K562 (cell line): ENCODE measurements around the gene NEMP2. TPM values are rescaled to one million over a fixed set of nuclear protein-coding genes. Genes with fewer than 3 reads are reported as not detected.
A peak's percentile ranks its signal among the peaks of the same experiment; 100 is the strongest.

Experiments
- BCOR ChIP-seq: fragments of 450-650 bp; IDR thresholded peaks from 2 replicates; pipeline ENCODE4 v1.6.1; 2016
- MEF2D ChIP-seq: conservative IDR thresholded peaks from 2 replicates; pipeline ENCODE4 v1.6.1; 2016; ENCODE audit warnings: low read depth, missing genetic modification characterization, missing compliant biosample characterization
- POLR2A ChIP-seq: fragments of 450-650 bp; conservative IDR thresholded peaks from 2 replicates; pipeline ENCODE4 v1.6.1; 2016
- RBM25 ChIP-seq: fragments of 200-400 bp; formaldehyde crosslinking; IDR thresholded peaks from 2 replicates; pipeline ENCODE4 v1.6.1; 2018; ENCODE audit warnings: low read length, low read depth, moderate library complexity; ENCODE audit not compliant: severe bottlenecking
- SMAD4 ChIP-seq: fragments of 250-450 bp; sonication (Bioruptor Pico); conservative IDR thresholded peaks from 2 replicates; pipeline ENCODE4 v1.8.0; 2021; ENCODE audit warnings: inconsistent platforms, mild to moderate bottlenecking, moderate library complexity
- SNRNP70 ChIP-seq: fragments of 200-400 bp; formaldehyde crosslinking; optimal IDR thresholded peaks from 2 replicates; pipeline ENCODE3; 2017; ENCODE audit warnings: low read depth, low read length
- SREBF2 ChIP-seq: sonication (generic); formaldehyde crosslinking; IDR thresholded peaks from 2 replicates; pipeline ENCODE4 v1.4.0; 2020; ENCODE audit warnings: mild to moderate bottlenecking, missing genetic modification reagents
- THAP7 ChIP-seq: fragments of 250-450 bp; sonication (Bioruptor Pico); IDR thresholded peaks from 2 replicates; pipeline ENCODE4 v1.5.0; 2021
- ZBTB40 ChIP-seq, 2 experiments: fragments of 450-650 bp in 1 of 2; sonication (generic) in 1 of 2; formaldehyde crosslinking in 1 of 2; IDR thresholded peaks; 2 replicates each; pipeline versions ENCODE4 v1.7.1 to v1.9.0; 2016 to 2022; ENCODE audit warnings: inconsistent platforms in 1 of 2, mild to moderate bottlenecking in 1 of 2, missing genetic modification reagents in 1 of 2
- ZBTB8A ChIP-seq: fragments of 450-650 bp; IDR thresholded peaks from 2 replicates; pipeline ENCODE4 v1.6.1; 2018; ENCODE audit warnings: mild to moderate bottlenecking, moderate library complexity; ENCODE audit not compliant: partially characterized antibody
- ZFP36 ChIP-seq: fragments of 150-350 bp; IDR thresholded peaks from 2 replicates; pipeline ENCODE4 v1.6.1; 2018; ENCODE audit warnings: low read length, low read depth; ENCODE audit not compliant: partially characterized antibody
- ZKSCAN8 ChIP-seq: fragments of 200-800 bp; sonication (Bioruptor generic); IDR thresholded peaks from 2 replicates; pipeline ENCODE4 v1.6.1; 2016; ENCODE audit warnings: missing genetic modification characterization, missing compliant biosample characterization
- ZNF609 ChIP-seq: sonication (generic); formaldehyde crosslinking; IDR thresholded peaks from 2 replicates; pipeline ENCODE4 v1.8.1; 2023; ENCODE audit warnings: missing genetic modification reagents, mild to moderate bottlenecking, borderline replicate concordance
- ZNF699 ChIP-seq: fragments of 250-450 bp; sonication (Bioruptor Pico); IDR thresholded peaks from 2 replicates; pipeline ENCODE4 v1.8.0; 2021; ENCODE audit warnings: mild to moderate bottlenecking, moderate library complexity; ENCODE audit not compliant: insufficient replicate concordance
- ZNF830 ChIP-seq: fragments of 250-450 bp; sonication (Bioruptor Pico); IDR thresholded peaks from 2 replicates; pipeline ENCODE4 v1.5.0; 2021; ENCODE audit warnings: mild to moderate bottlenecking
- ZSCAN29 ChIP-seq: fragments of 450-650 bp; IDR thresholded peaks from 2 replicates; pipeline ENCODE4 v1.6.1; 2017
- polyA plus RNA-seq, 8 experiments: library from polyadenylated mRNA; depleted of rRNA in 4 of 8; stranded (reverse) in 5 of 8; unstranded in 3 of 8; fragments of >200 nt; fragmentation: Nextera tagmentation in 2 of 8; fragmentation: Illumina TruSeq in 1 of 8; extraction: Ambion mirVana in 2 of 8; extraction: Trizol in 1 of 8; gene quantifications; 2 replicates each; pipeline versions ENCODE4 v1.2.1 to v1.2.3, GENCODE V29; 2011 to 2014; ENCODE audit warnings: inconsistent platforms in 1 of 8, missing spikeins in 1 of 8
- total RNA-seq, 7 experiments: library from RNA; depleted of rRNA in 6 of 7; stranded (reverse); fragments of >200 nt in 6 of 7; fragmentation: Illumina TruSeq in 2 of 7; extraction: Trizol in 2 of 7; gene quantifications; 2 replicates each; pipeline versions ENCODE4 v1.2.1 to v1.2.3, GENCODE V29; 2011 to 2021; ENCODE audit warnings: low replicate concordance in 1 of 7

NEMP2 gene
- total and polyA plus RNA-seq, 9 of the 15 experiments (the other 6 are each of a cell fraction or from before 2014, with no cell fraction given), result 0.32 to 3.0 (median 1.7) TPM

GRCh38 chr2:190570871-190571270, 36.3 kb upstream of the NEMP2 start (continued):
- TF ChIP-seq ZNF609 (no peak), ZKSCAN8 (CRISPR knock-in tag) (no peak), SREBF2 (CRISPR knock-in tag) (no peak), ZNF830 (CRISPR knock-in tag) (no peak), MEF2D (tag) (no peak), ZBTB8A (no peak), ZBTB40 (IDR thresholded peaks at IDR 0.05) (no peak), ZBTB40 (CRISPR knock-in tag; IDR thresholded peaks at IDR 0.05) (no peak), THAP7 (CRISPR knock-in tag) (no peak), ZNF699 (no peak), POLR2A (no peak), SNRNP70 (no peak), SMAD4 (CRISPR knock-in tag) (no peak), BCOR (peak; percentile 87), ZFP36 (peak; percentile 31), ZSCAN29 (no peak), RBM25 (peak; percentile 91)
